H9 (cell line): ENCODE results near the gene ATP5MC3. TPM values are rescaled to one million over a fixed set of nuclear protein-coding genes. Genes with fewer than 3 reads are reported as not detected.

ENCODE experiments used
- DNase-seq: peaks from one replicate; pipeline ENCODE4 v3.0.0-alpha.2; 2017
- H2AFZ ChIP-seq: one replicate; pipeline ENCODE4 v1.6.1; 2013; ENCODE audit warnings: mild to moderate bottlenecking, low read length, control low read depth, moderate library complexity
- H2AK5ac ChIP-seq: 2 replicates; pipeline ENCODE4 v1.6.1; 2013; ENCODE audit warnings: low read length, control low read depth, mixed read lengths; ENCODE audit not compliant: insufficient read length
- H2BK120ac ChIP-seq: one replicate; pipeline ENCODE4 v1.6.1; 2013; ENCODE audit warnings: low read depth, mild to moderate bottlenecking, low read length, control low read depth, inconsistent platforms; ENCODE audit not compliant: poor library complexity, severe bottlenecking
- H2BK12ac ChIP-seq: 2 replicates; pipeline ENCODE4 v1.6.1; 2013; ENCODE audit warnings: low read length, control low read depth, mixed read lengths, low read depth; ENCODE audit not compliant: insufficient read length
- H2BK15ac ChIP-seq: 2 replicates; pipeline ENCODE4 v1.6.1; 2013; ENCODE audit warnings: low read depth, low read length, control low read depth
- H2BK20ac ChIP-seq: one replicate; pipeline ENCODE4 v1.6.1; 2013; ENCODE audit warnings: low read depth, mild to moderate bottlenecking, low read length, control low read depth, inconsistent platforms; ENCODE audit not compliant: poor library complexity, severe bottlenecking
- H2BK5ac ChIP-seq: 2 replicates; pipeline ENCODE4 v1.6.1; 2013; ENCODE audit warnings: low read length, control low read depth, mixed read lengths; ENCODE audit not compliant: insufficient read length
- H3K14ac ChIP-seq: 2 replicates; pipeline ENCODE4 v1.6.1; 2013; ENCODE audit warnings: low read length, control low read depth; ENCODE audit not compliant: insufficient read depth
- H3K18ac ChIP-seq: 2 replicates; pipeline ENCODE4 v1.6.1; 2013; ENCODE audit warnings: low read depth, mild to moderate bottlenecking, mixed read lengths, low read length, control low read depth; ENCODE audit not compliant: insufficient read length
- H3K23ac ChIP-seq: 2 replicates; pipeline ENCODE4 v1.6.1; 2013; ENCODE audit warnings: low read length, control low read depth, mixed read lengths, low read depth; ENCODE audit not compliant: insufficient read length
- H3K23me2 ChIP-seq: 2 replicates; pipeline ENCODE4 v1.6.1; 2013; ENCODE audit warnings: low read depth, mild to moderate bottlenecking, mixed read lengths, low read length, control low read depth; ENCODE audit not compliant: insufficient read length, poor library complexity, severe bottlenecking
- H3K27ac ChIP-seq: 2 replicates; pipeline ENCODE4 v1.5.1; 2013; ENCODE audit warnings: low read length, control low read depth, mixed read lengths, low read depth; ENCODE audit not compliant: insufficient read length
- H3K27me3 ChIP-seq: 2 replicates; pipeline ENCODE4 v1.6.1; 2013; ENCODE audit warnings: low read length, control low read depth, inconsistent platforms; ENCODE audit not compliant: insufficient read depth
- H3K4ac ChIP-seq: 2 replicates; pipeline ENCODE4 v1.6.1; 2013; ENCODE audit warnings: low read depth, mild to moderate bottlenecking, control low read depth, inconsistent platforms, low read length, moderate library complexity
- H3K4me1 ChIP-seq: 2 replicates; pipeline ENCODE4 v1.6.1; 2013; ENCODE audit warnings: low read length, control low read depth, inconsistent platforms; ENCODE audit not compliant: insufficient read depth
- H3K4me2 ChIP-seq: 2 replicates; pipeline ENCODE4 v1.6.1; 2013; ENCODE audit warnings: low read length, control low read depth, mixed read lengths; ENCODE audit not compliant: insufficient read length, insufficient read depth
- H3K56ac ChIP-seq: 2 replicates; pipeline ENCODE4 v1.6.1; 2013; ENCODE audit warnings: low read depth, mild to moderate bottlenecking, mixed read lengths, low read length, control low read depth; ENCODE audit not compliant: insufficient read length
- H3K79me1 ChIP-seq: 2 replicates; pipeline ENCODE4 v1.6.1; 2013; ENCODE audit warnings: low read depth, mild to moderate bottlenecking, moderate library complexity, low read length, control low read depth, inconsistent platforms; ENCODE audit not compliant: insufficient read depth, poor library complexity, severe bottlenecking
- H3K79me2 ChIP-seq: 2 replicates; pipeline ENCODE4 v1.6.1; 2013; ENCODE audit warnings: low read length, control low read depth, inconsistent platforms; ENCODE audit not compliant: insufficient read depth
- H3K9ac ChIP-seq: 2 replicates; pipeline ENCODE4 v1.6.1; 2013; ENCODE audit warnings: low read length, control low read depth, mixed read lengths; ENCODE audit not compliant: insufficient read length; ENCODE audit errors: extremely low read depth
- H3K9me3 ChIP-seq: one replicate; pipeline ENCODE4 v1.6.1; 2013; ENCODE audit warnings: low read depth, low read length, inconsistent platforms; ENCODE audit not compliant: control insufficient read depth
- H3T11ph ChIP-seq: one replicate; pipeline ENCODE4 v1.6.1; 2013; ENCODE audit warnings: mild to moderate bottlenecking, low read length, control low read depth, inconsistent platforms
- H4K20me1 ChIP-seq: one replicate; pipeline ENCODE4 v1.6.1; 2013; ENCODE audit not compliant: control insufficient read depth, insufficient read length, insufficient read depth
- H4K5ac ChIP-seq: 2 replicates; pipeline ENCODE4 v1.6.1; 2013; ENCODE audit warnings: low read depth, mild to moderate bottlenecking, mixed read lengths, low read length, control low read depth; ENCODE audit not compliant: insufficient read length
- H4K8ac ChIP-seq: replicated peaks from 2 replicates; pipeline ENCODE4 v1.6.1; 2013; ENCODE audit warnings: low read length, control low read depth, mixed read lengths, low read depth; ENCODE audit not compliant: insufficient read length
- H4K91ac ChIP-seq: 2 replicates; pipeline ENCODE4 v1.6.1; 2013; ENCODE audit warnings: low read depth, mild to moderate bottlenecking, moderate library complexity, mixed read lengths, low read length, control low read depth; ENCODE audit not compliant: insufficient read length
- H3K27ac Mint-ChIP-seq, 3 experiments: 2 replicates in 2 of 3; 3 replicates in 1 of 3; pipeline ENCODE4 v1.8.0; 2020 to 2021; ENCODE audit warnings: mixed read lengths in 3 of 3, mild to moderate bottlenecking in 1 of 3, moderate library complexity in 1 of 3
- H3K27me3 Mint-ChIP-seq: 2 replicates; pipeline ENCODE4 v1.8.0; 2021; ENCODE audit warnings: low read depth, mild to moderate bottlenecking, moderate library complexity, mixed read lengths
- H3K36me3 Mint-ChIP-seq, 3 experiments: 2 replicates in 2 of 3; 3 replicates in 1 of 3; pipeline ENCODE4 v1.8.0; 2020 to 2021; ENCODE audit warnings: low read depth in 3 of 3, mixed read lengths in 3 of 3; ENCODE audit not compliant: insufficient read depth in 1 of 3
- H3K4me1 Mint-ChIP-seq, 2 experiments: 2 replicates each; pipeline ENCODE4 v1.8.0; 2020; ENCODE audit warnings: mixed read lengths in 2 of 2
- H3K4me3 Mint-ChIP-seq, 2 experiments: 2 replicates in 1 of 2; 3 replicates in 1 of 2; pipeline ENCODE4 v1.8.0; 2020 to 2021; ENCODE audit warnings: mild to moderate bottlenecking in 2 of 2, mixed read lengths in 2 of 2, moderate library complexity in 1 of 2
- H3K9me3 Mint-ChIP-seq, 2 experiments: 2 replicates in 1 of 2; 3 replicates in 1 of 2; pipeline ENCODE4 v1.8.0; 2020; ENCODE audit warnings: mild to moderate bottlenecking in 2 of 2, mixed read lengths in 2 of 2, moderate library complexity in 1 of 2
- CTCF ChIP-seq: fragments of 200-600 bp; sonication (generic); conservative IDR thresholded peaks from 3 replicates; pipeline ENCODE4 v1.8.0; 2021; ENCODE audit warnings: antibody characterized with exemption, mild to moderate bottlenecking
- WGBS: extraction: QIAGEN DNeasy Blood & Tissue Kit; methylation state at CpG from one replicate; pipeline ENCODE4 v1.1.7; 2013; ENCODE audit warnings: missing lambda C conversion rate, low lambda C conversion rate, mixed read lengths; ENCODE audit not compliant: insufficient read length; ENCODE audit errors: extremely low coverage; 5-methylcytosine and 5-hydroxymethylcytosine counted together
- total RNA-seq: library from RNA; stranded (reverse); gene quantifications from 2 replicates; pipeline ENCODE4 v1.2.1, GENCODE V29; 2021

ATP5MC3 gene
- total RNA-seq, 1 experiment from 2014 or later = 326 TPM

- TF ChIP-seq CTCF = no peak
- H4K20me1 ChIP-seq = no peaks in the 10 kb centered on the region
- H2AK5ac ChIP-seq = no peak overlapping the region
- H3K56ac ChIP-seq = no peak overlapping the region
- WGBS = no CpG with 5 or more reads among the region's 10 CpGs
- H3K9ac ChIP-seq = peak overlapping the region; percentile 96
- Mint-ChIP-seq H3K4me1 (peaks cover 10 to 14% of the 10 kb centered on the region in 2 experiments), H3K36me3 (peaks cover 25 to 41% (median 37%) of the 10 kb centered on the region in 3 experiments), H3K4me3 (peak overlapping the region; percentile 91 to 96), H3K9me3 (no peaks in the 10 kb centered on the region), H3K27me3 (no peaks in the 10 kb centered on the region), H3K27ac (peak overlapping the region; percentile 78 to 96 (median 92))
- no peak overlapping the region for H3T11ph ChIP-seq
- no peak overlapping the region for H2BK120ac ChIP-seq
- H3K27ac ChIP-seq = no peak overlapping the region
- no peak overlapping the region; the same call in 1 of the 2 replicates for H3K14ac ChIP-seq
- H2BK12ac ChIP-seq = no peak overlapping the region
- peak overlapping the region; percentile 88 for H3K4me2 ChIP-seq
- H2BK5ac ChIP-seq = no peak overlapping the region
- no peak overlapping the region for H2BK20ac ChIP-seq
- peaks cover 7% of the 10 kb centered on the region; the same call in 1 of the 2 replicates for H3K79me2 ChIP-seq
- no peak overlapping the region for H4K5ac ChIP-seq
- H4K91ac ChIP-seq = no peak overlapping the region
- H3K4ac ChIP-seq = no peak overlapping the region
- no peaks in the 10 kb centered on the region for H3K27me3 ChIP-seq
- no peaks in the 10 kb centered on the region for H3K4me1 ChIP-seq
- no peaks in the 10 kb centered on the region for H3K23me2 ChIP-seq
- H2AFZ ChIP-seq = no peak overlapping the region
- DNase-seq = peak; percentile 36
- no peak overlapping the region for H2BK15ac ChIP-seq
- H3K79me1 ChIP-seq = no peaks in the 10 kb centered on the region
- H3K9me3 ChIP-seq = no peaks in the 10 kb centered on the region
- H3K23ac ChIP-seq = no peak overlapping the region
- no peak overlapping the region for H4K8ac ChIP-seq
- H3K18ac ChIP-seq = no peak overlapping the region
These were observed 808 bp downstream of the ATP5MC3 start for GRCh38 chr2:175180701-175181103.
